NCI-H460 (cell line): Measurements from ENCODE around the gene HEATR5A. TPM values are rescaled to one million over a fixed set of nuclear protein-coding genes. Genes with fewer than 3 reads are reported as not detected.

Experiments
- DNase-seq: peaks from one replicate; pipeline ENCODE4 v3.0.0-alpha.2; 2016; ENCODE audit warnings: low read depth; ENCODE audit errors: extremely low read depth
- total RNA-seq: library from RNA; depleted of rRNA; stranded (reverse); fragments of >200 nt; shearing (Covaris generic); gene quantifications from 2 replicates; pipeline ENCODE4 v1.2.3, GENCODE V29; 2014

HEATR5A gene
- total RNA-seq, 1 experiment from 2014 or later = 40.0 TPM

DNA sequence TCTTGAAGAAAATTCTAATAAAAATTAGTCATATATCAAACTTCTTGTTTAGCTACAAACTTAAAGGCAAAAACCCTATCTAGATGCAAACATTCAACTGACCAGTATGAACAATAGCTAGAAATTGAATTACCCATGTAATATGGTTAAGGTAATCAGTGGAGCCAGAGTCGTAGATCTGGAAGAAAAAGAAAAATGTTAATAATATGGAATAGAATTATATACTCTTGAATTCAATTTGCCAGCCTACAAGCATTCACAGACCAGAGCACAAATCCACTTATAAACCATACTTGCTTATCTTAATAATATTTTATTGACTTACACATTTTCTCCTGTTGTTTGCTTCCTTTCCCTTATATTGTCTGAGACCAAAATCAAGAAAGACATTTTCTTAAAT is 7.7 kb upstream of the HEATR5A start:
- no peak for DNase-seq

DNA sequence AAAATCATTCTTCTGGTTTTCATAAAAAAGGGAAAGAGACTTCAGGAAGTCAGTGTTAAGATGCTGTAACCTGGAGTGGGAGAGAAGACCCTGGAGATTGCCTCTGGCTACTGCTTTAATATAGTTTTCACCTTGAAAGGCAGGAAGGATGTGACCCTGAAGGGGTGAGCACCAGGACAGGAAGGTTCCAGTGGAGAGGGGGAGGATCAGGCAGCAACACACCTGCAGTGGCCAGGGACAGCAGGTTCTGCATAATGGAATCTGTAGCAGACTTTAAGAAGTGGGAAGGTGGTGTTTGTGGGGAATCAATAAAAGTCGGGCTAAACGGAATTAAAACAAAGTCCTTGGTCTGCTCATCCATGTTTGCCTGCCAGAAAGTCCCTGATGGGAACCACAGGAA is 6.3 kb upstream of the HEATR5A start:
- DNase-seq = no peak

DNA sequence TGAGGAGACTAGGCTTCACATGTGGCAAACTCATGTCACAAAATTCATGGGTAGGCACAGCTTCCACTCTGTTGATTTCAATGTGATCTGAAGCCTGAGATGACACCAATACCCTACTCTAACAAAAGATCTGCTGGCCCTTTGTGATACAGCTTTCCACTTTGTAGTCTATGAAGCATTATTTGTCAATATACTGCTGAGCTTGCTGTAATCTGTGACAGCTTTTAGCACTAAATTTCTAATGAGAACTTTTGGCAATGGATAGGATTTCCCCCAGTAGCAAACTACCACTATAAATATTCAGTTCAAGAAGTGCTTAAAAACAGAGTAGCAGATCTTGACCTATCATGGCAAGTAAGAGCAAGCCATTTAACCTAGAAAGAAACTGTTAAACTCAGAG is 5.6 kb upstream of the HEATR5A start:
- DNase-seq = no peak

DNA sequence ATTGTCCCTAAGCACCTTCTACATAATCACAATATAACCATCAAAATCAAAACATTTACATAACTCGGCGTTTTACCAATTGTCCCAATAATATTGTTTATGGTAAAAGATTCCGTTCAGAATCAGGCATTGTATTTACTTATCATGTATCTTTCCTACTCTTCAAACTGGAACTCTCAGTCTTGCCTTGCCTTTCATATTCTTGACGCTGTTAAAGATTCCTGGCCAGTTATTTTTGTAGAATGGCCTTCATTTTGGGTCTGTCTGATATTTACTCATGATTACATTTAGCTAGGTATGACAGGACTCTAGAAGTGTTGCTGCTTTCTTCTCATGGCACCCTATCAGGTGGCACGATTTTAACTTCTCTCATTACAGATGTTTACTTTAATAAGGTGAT is 850 bp upstream of the HEATR5A start:
- DNase-seq = no peak

DNA sequence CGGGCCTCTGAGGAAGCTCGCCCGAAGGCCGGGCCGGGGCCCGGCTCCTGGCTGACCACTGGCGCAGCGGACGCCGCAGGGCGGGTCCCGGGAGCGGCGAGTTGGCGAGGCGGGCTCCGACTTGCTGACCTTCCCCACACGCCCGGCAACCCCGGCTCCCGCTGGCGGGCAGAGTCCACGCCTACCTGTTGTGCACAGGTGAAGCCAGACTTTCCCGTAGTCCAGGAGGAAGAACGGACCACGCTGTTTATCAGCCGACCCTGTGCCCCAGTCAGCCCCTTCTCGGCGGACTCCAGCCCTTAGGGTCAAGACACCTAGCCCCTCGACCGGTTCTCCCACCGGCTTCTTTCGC is 407 bp downstream of the HEATR5A start:
- peak; percentile 21 for DNase-seq

DNA sequence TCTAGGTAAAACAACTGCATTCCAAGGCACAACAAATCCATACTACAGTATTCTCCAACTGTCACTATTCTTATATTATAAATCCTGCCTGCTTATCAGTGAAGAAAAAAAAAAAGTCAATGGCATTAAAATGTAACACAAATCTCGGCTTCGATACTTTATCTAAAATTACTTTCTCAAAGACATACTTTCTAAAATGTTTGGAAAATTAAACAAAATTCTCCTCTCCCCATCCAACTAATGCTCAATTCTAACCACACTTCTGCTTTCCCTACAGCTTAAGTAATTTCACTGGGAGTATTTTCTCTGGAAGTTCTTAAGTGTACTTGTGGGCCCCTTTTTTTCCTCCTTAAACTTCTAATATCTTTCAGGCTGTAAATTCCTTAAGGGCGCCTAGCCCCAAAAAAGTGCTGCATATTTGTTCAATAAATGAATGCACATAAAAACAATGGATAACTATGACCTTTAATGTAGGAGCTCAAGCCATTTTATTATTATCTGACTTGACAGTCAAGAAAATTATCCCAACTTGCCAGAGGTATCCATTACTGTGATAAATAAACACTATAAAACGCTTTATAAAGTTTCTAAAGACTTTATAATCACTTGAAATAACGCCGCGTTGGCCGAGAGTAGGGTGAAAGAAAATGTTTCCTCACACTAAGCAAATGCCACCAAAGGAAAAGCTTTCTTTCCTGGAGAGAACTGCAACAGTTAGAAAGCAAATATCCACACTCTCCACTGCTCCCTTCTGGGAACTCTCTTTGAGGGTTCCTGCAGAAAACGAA is 977 bp downstream of the HEATR5A start:
- no peak for DNase-seq

DNA sequence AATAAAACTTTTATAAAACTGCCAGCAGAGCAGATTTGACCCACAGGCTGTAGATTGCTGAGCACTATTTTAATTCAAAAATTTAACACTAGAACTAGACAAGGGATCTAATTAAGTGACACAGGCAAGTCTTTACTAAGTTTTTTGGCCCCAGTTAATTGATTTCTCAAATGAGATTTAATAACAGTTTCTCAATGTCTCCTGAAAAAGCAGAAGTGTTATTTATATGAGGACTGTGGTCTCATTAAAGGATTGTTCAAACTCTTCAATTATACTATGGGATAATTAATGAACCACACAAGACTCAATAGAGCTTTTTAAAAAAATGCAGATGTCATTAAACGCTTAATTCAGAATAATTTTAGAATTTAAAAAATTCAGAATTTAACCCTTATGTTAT is 1.9 kb downstream of the HEATR5A start:
- DNase-seq = no peak

DNA sequence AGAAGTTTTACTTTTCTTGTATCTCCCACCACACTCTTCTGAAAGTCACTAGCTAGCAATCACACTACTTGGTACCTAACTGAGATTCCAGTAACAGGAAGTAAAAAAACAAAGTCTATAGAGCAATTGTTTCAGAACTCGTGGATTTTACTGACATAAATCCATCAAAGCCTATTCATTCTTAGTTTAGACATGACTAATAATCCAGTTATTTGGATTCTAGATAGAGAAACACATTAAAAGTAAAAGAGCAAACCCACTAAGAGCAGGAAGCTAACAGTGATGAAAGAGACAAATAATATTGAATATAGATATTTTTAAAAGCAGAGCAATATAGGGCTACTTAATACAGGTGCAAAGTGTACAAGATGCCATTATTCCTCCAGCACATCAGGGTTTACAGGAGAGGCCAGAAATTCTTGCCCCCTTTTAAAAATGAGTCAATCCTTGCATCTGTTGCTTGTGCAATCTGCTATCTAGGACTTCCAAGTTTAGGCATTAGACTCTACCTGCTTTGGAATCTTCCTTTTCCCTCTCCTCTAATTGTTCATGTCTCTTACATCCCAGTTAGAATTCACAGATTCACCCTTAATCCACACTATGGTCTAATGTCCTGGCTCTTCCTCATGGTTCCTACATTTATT is 6.0 kb downstream of the HEATR5A start:
- DNase-seq = no peak

DNA sequence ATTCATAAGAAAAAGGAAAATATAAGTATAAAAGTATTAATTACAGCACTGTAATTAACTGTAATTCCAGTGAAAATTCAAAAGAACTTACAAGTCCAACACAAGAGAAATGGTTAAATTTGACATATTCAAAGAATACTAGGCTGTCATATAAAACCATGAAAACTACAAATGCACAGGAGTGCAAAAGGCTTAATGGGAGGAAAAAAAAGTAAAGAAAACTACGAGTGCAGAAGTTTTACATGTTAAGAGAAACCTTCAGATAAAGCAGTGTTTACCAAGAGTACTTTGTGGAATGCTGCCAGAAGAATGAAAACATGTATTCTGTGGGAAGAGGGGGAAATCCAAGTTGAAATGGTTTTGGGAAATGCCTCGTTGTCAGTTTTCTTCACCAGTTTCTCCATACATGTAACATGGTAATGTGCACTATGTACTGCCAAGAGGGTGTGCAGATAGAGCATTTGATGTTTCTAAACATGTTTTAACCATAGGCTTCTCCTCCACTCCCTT is 9.1 kb downstream of the HEATR5A start:
- no peak for DNase-seq

DNA sequence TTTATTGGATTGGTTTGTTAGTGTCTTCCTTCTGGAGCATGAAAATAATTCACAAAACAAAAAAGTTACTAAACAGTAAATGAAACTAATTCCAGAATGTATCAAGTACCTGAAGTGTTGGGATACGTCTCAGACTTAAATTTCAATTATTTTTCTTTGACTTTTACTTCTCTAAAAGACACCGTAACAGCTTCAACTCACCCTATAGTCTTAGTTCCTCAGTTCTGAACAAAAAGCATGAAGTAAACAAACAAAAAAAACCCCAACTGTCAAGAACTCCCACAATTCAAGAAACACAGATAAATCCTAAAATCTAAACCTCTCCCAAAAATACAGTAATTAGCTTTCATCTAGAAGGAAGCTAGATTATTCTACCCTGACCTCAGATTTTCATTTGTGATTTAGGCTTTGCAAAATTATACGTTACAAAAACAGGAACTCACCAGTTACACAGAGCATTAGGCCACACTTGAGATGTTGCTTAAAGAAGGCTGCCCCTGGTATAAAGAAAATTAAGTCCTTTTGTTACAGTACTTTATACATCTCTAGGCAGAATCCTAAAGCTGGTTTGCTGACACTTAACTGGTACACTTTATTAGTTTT is 10.2 kb downstream of the HEATR5A start:
- DNase-seq = no peak

DNA sequence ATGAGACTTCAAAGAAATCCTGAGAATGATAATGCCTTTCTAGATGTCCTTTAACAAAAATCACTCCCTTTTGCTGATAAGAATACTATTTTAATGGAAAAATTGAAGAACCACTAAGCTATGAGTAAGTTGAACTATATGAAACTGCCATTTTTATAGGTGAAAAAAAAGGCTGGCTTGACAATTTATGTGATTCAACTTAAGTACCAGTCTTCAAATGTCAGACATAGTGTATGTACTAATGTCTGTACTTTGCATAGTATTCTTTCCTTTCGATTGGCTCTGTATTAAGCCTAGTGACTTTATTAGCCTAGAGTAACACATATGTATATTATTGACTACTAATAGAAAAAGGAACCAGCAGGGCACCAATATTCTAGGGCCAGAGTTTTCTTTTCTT is 11.9 kb downstream of the HEATR5A start:
- no peak for DNase-seq

DNA sequence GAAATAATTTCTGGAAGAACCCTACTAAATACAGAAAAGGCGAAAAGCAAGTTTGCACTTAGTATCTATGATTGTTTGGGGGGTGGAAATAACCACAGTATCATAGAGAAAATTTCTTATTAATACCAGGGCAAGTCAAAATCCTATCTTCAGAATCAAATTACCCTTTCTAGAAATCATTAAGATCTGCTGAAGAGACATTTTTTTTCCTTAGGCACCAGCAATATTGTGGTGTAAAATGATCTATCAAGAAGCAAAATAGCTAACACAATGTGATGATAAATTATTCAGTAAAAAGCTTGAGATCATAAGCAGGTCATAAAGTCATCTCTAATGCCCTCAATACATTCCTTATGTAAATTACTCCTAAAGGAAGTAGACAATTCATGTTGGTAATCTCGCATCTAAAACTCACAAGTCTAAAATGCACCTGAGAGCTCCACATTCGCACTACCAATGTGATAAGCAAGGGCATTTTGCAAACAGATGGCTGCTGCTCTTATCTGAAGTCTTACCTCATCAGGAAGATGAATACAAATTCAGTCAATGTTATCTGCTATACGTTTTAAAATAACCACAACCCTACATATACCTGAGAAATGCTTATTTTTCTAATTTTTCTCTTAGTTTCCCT is 14.6 kb downstream of the HEATR5A start:
- no peak for DNase-seq

DNA sequence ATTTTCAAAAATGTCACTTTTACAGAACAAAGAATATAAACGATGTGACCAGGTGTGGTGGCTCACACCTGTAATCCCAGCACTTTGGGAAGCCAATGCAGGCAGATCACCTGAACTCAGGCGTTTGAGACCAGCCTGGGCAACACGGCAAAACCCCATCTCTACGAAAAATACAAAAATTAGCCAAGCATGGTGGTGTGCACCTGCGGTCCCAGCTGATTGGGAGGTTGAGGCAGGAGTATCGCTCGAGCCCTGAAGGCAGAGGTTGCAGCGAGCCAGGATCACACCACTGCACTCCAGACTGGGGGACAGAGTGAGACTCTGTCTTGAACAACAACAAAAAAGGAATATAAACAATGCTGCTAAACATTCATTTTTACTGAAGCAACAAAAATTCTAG is 15.2 kb downstream of the HEATR5A start:
- DNase-seq = no peak

DNA sequence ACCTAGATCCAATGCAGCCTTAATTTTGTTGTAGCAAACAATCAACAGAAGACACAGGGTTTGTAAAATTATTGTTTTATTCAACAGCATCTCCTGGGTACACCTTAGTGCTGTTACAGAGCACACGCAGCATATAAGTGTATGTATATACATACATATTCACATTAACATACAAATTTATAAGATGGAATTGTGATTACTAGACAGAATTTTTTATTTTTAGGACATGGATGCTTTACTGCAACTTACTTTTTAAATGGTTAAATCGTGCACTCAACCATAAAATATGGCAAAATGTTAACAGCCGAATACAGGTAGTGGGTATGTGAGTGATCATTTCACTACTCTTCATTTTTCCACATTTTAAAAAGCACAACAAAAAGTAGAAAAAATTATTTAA is 16.6 kb downstream of the HEATR5A start:
- DNase-seq = no peak

DNA sequence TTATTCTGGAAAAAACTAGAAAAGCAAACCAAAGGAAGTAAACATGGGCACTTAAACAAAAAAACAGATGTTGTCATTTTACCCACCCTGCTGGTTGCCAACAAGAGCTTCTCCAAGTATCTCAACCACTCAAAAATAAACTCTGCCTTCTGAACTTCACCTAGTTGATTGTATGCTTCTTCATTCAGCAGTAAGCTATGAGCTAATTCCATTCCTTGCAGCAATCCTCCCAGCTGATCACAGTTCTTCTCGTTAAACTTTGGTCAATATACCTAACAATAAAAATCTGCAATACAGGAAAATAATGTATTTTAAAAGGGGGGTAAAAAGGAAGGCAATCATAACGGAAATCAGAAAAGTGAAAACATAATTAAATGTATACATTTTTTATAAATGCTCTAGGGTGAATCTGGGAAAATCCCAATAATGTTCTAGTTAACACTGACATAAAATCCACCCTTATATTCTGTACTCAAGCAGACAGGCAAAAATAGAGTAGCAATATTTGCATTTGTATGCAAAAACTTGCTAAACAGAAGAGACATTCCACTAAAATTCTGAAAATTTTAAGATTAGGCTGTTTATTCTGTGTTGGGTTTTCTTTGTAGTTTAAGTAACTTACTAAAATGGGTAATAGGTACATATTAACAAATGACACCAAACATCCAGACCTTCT is 17.4 kb downstream of the HEATR5A start:
- DNase-seq = no peak

DNA sequence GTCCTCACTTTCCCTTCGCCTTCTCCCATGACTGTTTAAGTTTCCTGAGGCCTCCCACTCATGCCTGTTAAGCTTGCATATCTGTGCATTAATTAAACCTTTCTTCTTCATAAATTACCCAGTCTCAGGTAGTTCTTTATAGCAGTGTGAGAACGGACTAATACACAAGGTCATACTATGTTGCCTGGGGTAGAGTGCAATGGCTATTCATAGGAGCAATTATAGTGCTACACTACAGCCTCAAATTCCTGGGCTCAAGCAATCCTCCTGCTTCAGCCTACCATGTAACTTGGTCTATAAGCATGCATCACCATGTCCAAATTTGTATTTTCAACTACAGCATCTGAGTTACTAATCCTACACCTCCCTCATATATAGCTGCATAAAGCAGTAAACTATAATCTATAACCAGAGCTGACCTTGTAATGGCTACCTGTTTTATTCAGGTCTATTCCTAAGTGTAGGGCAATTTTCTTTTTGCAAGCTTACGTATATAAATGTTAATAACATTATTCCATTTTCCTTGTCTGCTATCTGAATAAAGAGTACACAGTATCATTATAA is 18.9 kb downstream of the HEATR5A start:
- DNase-seq = no peak

DNA sequence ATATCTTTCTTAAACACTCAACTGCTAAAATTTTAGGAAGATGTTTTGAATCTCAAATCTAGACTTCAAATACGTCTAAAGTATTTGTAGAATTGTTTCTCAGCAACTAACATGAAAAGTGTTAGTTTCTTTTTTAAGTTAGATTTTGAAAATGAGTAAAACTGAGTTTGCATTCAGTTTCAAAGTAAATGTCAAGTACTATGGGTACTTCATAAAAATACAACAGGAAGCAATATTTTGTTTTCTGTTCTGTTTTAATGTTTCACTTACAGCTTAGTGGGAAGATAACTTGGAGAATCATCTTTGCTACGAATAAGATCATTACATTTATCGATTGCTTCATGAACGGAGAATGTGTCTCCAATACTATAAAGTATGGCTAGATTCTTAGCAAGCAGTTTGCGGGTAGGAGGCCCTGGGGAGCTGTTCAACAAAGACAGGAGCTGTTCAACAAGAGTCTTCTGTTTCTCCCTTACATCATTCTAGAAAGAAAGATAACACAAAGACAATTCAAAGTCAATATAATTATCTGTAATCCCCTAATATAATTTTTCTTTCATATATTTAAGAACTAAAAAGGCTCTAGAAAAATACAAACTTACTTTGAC is 20.2 kb downstream of the HEATR5A start:
- no peak for DNase-seq

DNA sequence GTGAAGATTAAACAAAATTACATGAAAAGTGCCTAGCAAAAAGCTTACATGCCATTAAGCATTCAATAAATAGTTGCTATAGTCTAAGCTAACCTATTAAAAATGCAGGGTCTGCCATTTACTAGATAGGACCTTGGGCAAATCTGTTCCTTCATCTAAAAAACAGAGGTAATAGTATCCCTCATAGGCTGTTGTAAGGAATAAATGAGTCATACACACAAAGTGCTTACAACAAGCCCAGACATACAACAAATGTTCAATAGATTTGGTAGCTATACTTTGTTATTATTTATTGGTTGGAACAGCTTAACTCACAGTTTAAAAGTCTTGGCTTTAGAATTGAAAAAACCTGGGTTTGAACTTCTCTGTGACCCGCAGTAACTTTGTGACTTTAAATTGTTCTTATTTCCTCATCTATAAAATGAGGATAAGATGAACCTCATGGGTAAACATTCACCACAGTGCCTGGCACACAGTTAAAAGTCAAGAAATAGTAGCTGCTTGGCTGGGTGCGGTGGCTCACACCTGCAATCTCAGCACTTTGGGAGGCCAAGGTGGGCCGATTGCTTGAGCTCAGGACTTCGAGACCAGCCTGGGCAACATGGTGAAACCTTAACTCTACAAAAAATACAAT is 24.7 kb downstream of the HEATR5A start:
- DNase-seq = no peak

DNA sequence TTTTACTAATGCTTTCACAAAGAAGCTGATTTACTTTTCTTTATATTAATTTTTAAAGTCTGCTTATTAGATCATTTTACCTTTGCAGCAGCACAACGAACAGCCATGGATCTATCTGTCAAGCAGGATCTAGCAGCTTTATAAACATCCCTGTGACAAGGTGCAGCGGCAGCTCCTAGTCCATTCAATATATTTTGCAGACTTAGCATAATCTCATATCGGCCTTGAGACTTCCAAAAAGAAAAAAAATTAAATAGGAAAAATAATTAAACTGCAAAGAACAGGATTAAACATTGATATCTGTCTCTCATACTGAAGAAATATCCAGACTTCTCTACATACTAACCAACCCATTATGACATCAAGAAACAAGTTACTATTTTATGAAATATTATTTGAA is 25.2 kb downstream of the HEATR5A start:
- DNase-seq = no peak
